Endothelial cell of umbilical vein (primary cell): Measurements from ENCODE around the gene FLNB. TPM values are rescaled to one million over a fixed set of nuclear protein-coding genes. Genes with fewer than 3 reads are reported as not detected.

ENCODE experiments used
- BruUV-seq: library from RNA; stranded (reverse); fragments of 400-500 nt; replicated peaks from 2 replicates; lab custom pipeline; 2021; lab: Mats Ljungman, UMichigan
- CTCF ChIA-PET: fragments of 300-600, 350-600 bp; sonication (Branson Sonifier 250); formaldehyde crosslinking; loops from one replicate; lab custom pipeline; 2021; ENCODE audit warnings: antibody characterized with exemption, inconsistent platforms; lab: Charles Lee
- POLR2A ChIA-PET: fragments of 300-600, 350-600 bp; sonication (Branson Sonifier 250); formaldehyde crosslinking; loops from one replicate; lab custom pipeline; 2021; ENCODE audit warnings: antibody characterized with exemption, inconsistent platforms; lab: Charles Lee
- DNase-seq: peaks from one replicate; pipeline ENCODE4 v3.0.0-alpha.2; 2011; ENCODE audit warnings: low read depth, low spot score
- FAIRE-seq: peaks from 2 replicates; lab custom pipeline; 2011; peaks lifted over from hg19 to GRCh38; lab: Jason Lieb, UNC
- H2AFZ ChIP-seq: 2 replicates; pipeline ENCODE4 v1.6.0; 2012; ENCODE audit warnings: low read depth, low read length, control low read depth, inconsistent platforms
- H3K27ac ChIP-seq: 2 replicates; pipeline ENCODE4 v1.5.1; 2011; ENCODE audit warnings: low read depth, mild to moderate bottlenecking, control low read depth, low read length, moderate library complexity; ENCODE audit not compliant: insufficient read depth
- H3K27me3 ChIP-seq, 2 experiments: 2 replicates each; pipeline versions ENCODE4 v1.6.0 to v1.6.1; 2011; ENCODE audit warnings: low read length in 2 of 2, mixed read lengths in 1 of 2; ENCODE audit not compliant: control insufficient read depth in 2 of 2, insufficient read depth in 2 of 2
- H3K36me3 ChIP-seq, 2 experiments: 2 replicates in 1 of 2; 3 replicates in 1 of 2; pipeline ENCODE4 v1.5.1; 2011; ENCODE audit warnings: low read length in 2 of 2, mild to moderate bottlenecking in 1 of 2, moderate library complexity in 1 of 2; ENCODE audit not compliant: control insufficient read depth in 2 of 2, insufficient read depth in 2 of 2; ENCODE audit errors: extremely low read depth in 1 of 2
- H3K4me1 ChIP-seq: 3 replicates; pipeline ENCODE4 v1.5.1; 2011; ENCODE audit warnings: mild to moderate bottlenecking, low read length; ENCODE audit not compliant: control insufficient read depth, insufficient read depth; ENCODE audit errors: extremely low read depth
- H3K4me2 ChIP-seq: 2 replicates; pipeline ENCODE4 v1.6.1; 2011; ENCODE audit warnings: low read length, control low read depth, mixed read lengths; ENCODE audit not compliant: insufficient read depth
- H3K4me3 ChIP-seq, 3 experiments: fragments of 200-600 bp in 1 of 3; sonication (generic), shearing (Covaris generic) in 1 of 3; replicated peaks in 1 of 3; 2 replicates each; pipeline ENCODE4 v1.5.1; 2011 to 2016; ENCODE audit warnings: control low read depth in 3 of 3, low read length in 3 of 3, mild to moderate bottlenecking in 2 of 3, inconsistent platforms in 1 of 3, low read depth in 1 of 3, moderate library complexity in 1 of 3; ENCODE audit not compliant: insufficient read depth in 1 of 3
- H3K79me2 ChIP-seq: 2 replicates; pipeline ENCODE4 v1.6.0; 2012; ENCODE audit warnings: low read length, inconsistent platforms; ENCODE audit not compliant: control insufficient read depth, insufficient read depth
- H3K9ac ChIP-seq: replicated peaks from 2 replicates; pipeline ENCODE3; 2011; ENCODE audit warnings: low read length, control low read depth; ENCODE audit not compliant: insufficient read depth; ENCODE audit errors: extremely low read depth
- H3K9me1 ChIP-seq: replicated peaks from 3 replicates; pipeline ENCODE4 v1.6.0; 2011; ENCODE audit warnings: mild to moderate bottlenecking, low read length; ENCODE audit not compliant: control insufficient read depth, insufficient read depth; ENCODE audit errors: extremely low read depth
- H3K9me3 ChIP-seq: replicated peaks from 2 replicates; pipeline ENCODE4 v1.5.1; 2012; ENCODE audit warnings: low read length, inconsistent platforms; ENCODE audit not compliant: control insufficient read depth, insufficient read depth
- H4K20me1 ChIP-seq: replicated peaks from 2 replicates; pipeline ENCODE3; 2011; ENCODE audit warnings: mild to moderate bottlenecking, low read length; ENCODE audit not compliant: control insufficient read depth, insufficient read depth; ENCODE audit errors: extremely low read depth
- CTCF ChIP-seq, 2 donors: IDR thresholded peaks; 1 replicate in 1 of 2; 2 replicates in 1 of 2; pipeline ENCODE4 v1.5.1; 2011; ENCODE audit warnings: low read length in 2 of 2, mild to moderate bottlenecking in 2 of 2, moderate library complexity in 2 of 2, control low read depth in 1 of 2, inconsistent platforms in 1 of 2, low read depth in 1 of 2; ENCODE audit not compliant: insufficient read depth in 1 of 2; ENCODE audit errors: extremely low read depth in 1 of 2
- EZH2 ChIP-seq: IDR thresholded peaks from 2 replicates; pipeline ENCODE4 v1.6.1; 2012; ENCODE audit warnings: borderline replicate concordance, low read depth, mild to moderate bottlenecking, moderate library complexity, low read length, inconsistent platforms; ENCODE audit not compliant: severe bottlenecking
- FOS ChIP-seq: IDR thresholded peaks from 2 replicates; pipeline ENCODE4 v1.6.1; 2011; ENCODE audit warnings: mild to moderate bottlenecking, low read length, moderate library complexity, borderline replicate concordance; ENCODE audit not compliant: insufficient read depth
- GATA2 ChIP-seq: IDR thresholded peaks from 2 replicates; pipeline ENCODE4 v1.7.0; 2011; ENCODE audit warnings: low read depth, mild to moderate bottlenecking, moderate library complexity, mixed read lengths, low read length; ENCODE audit not compliant: insufficient read length, insufficient read depth
- JUN ChIP-seq: IDR thresholded peaks from 2 replicates; pipeline ENCODE4 v1.6.1; 2011; ENCODE audit warnings: borderline replicate concordance, low read depth; ENCODE audit not compliant: insufficient read length, insufficient read depth
- MYC ChIP-seq: IDR thresholded peaks from one replicate; pipeline ENCODE4 v1.6.1; 2011; ENCODE audit warnings: mild to moderate bottlenecking, low read depth, low read length
- POLR2A ChIP-seq: IDR thresholded peaks from 2 replicates; pipeline ENCODE4 v1.6.1; 2012; ENCODE audit warnings: low read depth, mild to moderate bottlenecking, control low read depth, low read length
- POLR2AphosphoS5 ChIP-seq: IDR thresholded peaks from 2 replicates; pipeline ENCODE4 v1.6.1; 2012; ENCODE audit warnings: low read depth, mild to moderate bottlenecking, control low read depth, low read length, moderate library complexity; ENCODE audit not compliant: insufficient read depth
- dilution Hi-C: fragments of 300-500 bp; cut with MboI; formaldehyde crosslinking; loops from one replicate; pipeline ENCODE4 v1.15.0; 2019; ENCODE audit warnings: low sequenced_read_pairs; ENCODE audit not compliant: extremely low pct_ligation_motif_present
- intact Hi-C: fragments of 100-400 bp; cut with micrococcal nuclease; formaldehyde crosslinking; loops from one replicate; pipeline ENCODE4 v1.10.0; 2022
- polyA plus RNA-seq, 4 experiments: library from polyadenylated mRNA; depleted of rRNA in 3 of 4; stranded (reverse) in 3 of 4; unstranded in 1 of 4; fragments of >200 nt; gene quantifications; 2 replicates each; pipeline versions ENCODE4 v1.2.1 to v1.2.3, GENCODE V29; 2011 to 2012; ENCODE audit warnings: missing spikeins in 1 of 4
- total RNA-seq: library from RNA; stranded (reverse); gene quantifications from 2 replicates; pipeline ENCODE4 v1.2.3, GENCODE V29; 2021
- TF ChIP-seq, protein P1 (sequence below): IDR thresholded peaks from 2 replicates; pipeline ENCODE4 v1.6.1; 2011; ENCODE audit not compliant: insufficient read depth, insufficient read length

Gene FLNB
- total and polyA plus RNA-seq, 2 donors (not counting 3 experiments of a cell fraction or from before 2014, with no cell fraction given), result 479 to 670 TPM

GRCh38 chr3:58078610-58079009 lies 70.4 kb downstream of the FLNB start:
- H3K9ac ChIP-seq, result no peak overlapping the region
- TF ChIP-seq, protein P1, sequence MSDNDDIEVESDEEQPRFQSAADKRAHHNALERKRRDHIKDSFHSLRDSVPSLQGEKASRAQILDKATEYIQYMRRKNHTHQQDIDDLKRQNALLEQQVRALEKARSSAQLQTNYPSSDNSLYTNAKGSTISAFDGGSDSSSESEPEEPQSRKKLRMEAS, result no peak
- TF ChIP-seq CTCF (IDR thresholded peaks at IDR 0.05; ENCODE audit: extremely low read depth in 1 of 2, insufficient read depth in 1 of 2, low read depth in 1 of 2, low read length in 2 of 2) (no peak), POLR2A (no peak), EZH2 (no peak), MYC (no peak), JUN (no peak), POLR2AphosphoS5 (no peak), GATA2 (no peak), FOS (no peak)
- no peaks in the 10 kb centered on the region for H3K9me1 ChIP-seq
- H3K9me3 ChIP-seq, result no peaks in the 10 kb centered on the region
- no TSS peak for BruUV-seq
- peaks cover 73% of the 10 kb centered on the region for H3K79me2 ChIP-seq
- H3K4me1 ChIP-seq, result peaks cover 43% of the 10 kb centered on the region
- no peak overlapping the region for H2AFZ ChIP-seq
- H3K27me3 ChIP-seq, result no peaks in the 10 kb centered on the region
- intact Hi-C loops, result no loop called here
- dilution Hi-C loops, result no loop called here
- no peak overlapping the region for H3K4me2 ChIP-seq
- no peak for FAIRE-seq
- POLR2A ChIA-PET, result no interaction called here
- no peak overlapping the region for H3K4me3 ChIP-seq
- no peaks in the 10 kb centered on the region for H4K20me1 ChIP-seq
- no peak overlapping the region for H3K27ac ChIP-seq
- no peak for DNase-seq
- CTCF ChIA-PET, result interaction anchor here (1.5 kb wide), 1 partner anchor 15 kb away, joined by 5 read pairs; no protein-coding TSS in a partner anchor
- H3K36me3 ChIP-seq, result peaks cover 24 to 32% of the 10 kb centered on the region in 2 experiments
